NCI-H2029 (cell line): Measurements from ENCODE around the gene OSBPL2.
A peak's percentile ranks its signal among the peaks of the same experiment; 100 is the strongest.

ENCODE experiments used
- DNase-seq: peaks from one replicate; lab custom pipeline; 2025; lab: John Stamatoyannopoulos, UW

Gene OSBPL2

DNA sequence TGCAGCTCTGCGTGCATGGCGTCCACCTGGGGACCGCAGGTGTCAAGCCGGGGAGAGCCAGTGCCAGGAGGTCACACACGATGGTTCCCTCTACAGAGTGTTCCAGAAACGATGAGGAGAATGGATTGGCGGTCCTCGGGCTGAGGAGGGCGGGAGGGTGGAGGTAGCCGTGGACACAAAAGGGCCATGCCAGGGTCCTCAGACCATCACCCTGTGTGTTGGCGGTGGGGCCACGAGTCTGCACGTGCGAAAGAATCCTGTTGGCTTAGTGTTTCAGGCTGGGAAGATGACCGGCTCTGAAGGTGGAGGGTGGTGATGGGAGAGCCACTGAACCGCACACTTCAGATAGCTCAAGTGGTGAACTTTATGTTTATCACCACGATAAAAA lies 31.9 kb upstream of the OSBPL2 start:
- DNase-seq = no peak

DNA sequence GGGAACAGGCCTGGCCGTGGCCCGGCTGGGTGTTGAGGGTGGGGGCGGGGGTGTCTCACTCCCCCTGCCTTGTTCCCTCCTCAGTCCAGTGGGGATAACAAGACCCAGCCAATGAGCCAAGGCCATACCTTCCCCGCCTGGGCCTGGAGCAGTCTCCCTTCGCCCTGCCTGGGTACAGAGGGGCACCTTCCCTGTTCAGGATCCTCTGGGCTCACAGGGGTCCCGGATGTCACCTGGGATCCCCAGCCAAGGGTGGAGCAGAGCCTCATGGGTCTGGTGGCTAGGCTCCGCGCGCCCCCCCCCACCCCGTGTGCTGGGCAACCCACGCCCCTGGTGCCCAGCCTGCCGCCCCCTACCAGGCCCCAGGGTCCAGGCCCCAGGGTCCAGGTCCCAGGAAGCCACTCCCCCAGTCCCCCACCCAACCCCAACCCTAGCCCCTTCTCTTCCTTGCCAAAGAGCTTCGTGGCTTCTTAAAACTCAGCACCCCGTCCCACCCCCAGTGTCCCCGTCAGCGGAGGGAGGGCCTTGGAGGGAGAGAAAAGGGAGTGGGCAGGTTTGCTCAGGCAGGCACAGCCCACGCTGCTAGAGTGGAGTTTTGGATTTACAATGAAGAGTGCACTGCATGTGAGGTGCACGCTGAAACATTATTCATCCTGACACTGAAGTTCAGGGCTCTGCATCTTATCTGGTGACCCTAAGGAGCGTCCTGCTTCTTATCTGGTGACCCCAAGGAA lies 30.1 kb upstream of the OSBPL2 start:
- DNase-seq = no peak

GRCh38 chr20:62208795-62209755 lies 29.2 kb upstream of the OSBPL2 start:
- DNase-seq = peak; percentile 7

DNA sequence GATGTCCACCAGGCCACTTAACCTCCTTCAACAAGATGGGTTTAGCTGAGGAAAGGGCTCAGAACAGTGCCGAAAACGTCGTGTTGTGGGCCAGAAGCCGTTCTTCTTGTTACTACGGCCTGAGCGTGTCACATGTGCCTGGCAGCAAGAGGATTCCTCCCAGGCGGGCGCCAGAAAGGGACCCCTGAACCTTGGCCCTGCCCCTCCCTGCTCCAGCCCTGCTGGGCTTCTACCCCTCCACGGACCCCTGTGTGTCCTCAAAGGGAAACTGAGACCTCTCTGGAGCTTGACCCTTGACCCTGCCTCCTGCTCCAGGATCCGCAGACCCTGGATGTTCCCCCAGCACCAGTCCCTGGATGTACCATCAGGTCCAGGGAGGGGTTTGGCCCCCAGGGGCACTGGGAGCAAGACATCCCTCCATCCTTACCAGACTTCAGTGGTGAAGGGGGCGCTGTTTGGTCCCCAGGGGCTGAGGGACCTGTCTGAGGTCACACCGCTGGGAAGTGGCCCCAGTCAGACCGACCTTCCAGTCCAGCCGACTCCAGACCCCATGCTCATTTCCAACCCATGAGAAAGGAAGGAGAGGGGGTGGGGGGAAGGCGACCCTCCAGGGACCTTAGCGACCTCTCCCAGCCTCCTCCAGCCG lies 28.3 kb upstream of the OSBPL2 start:
- no peak for DNase-seq

DNA sequence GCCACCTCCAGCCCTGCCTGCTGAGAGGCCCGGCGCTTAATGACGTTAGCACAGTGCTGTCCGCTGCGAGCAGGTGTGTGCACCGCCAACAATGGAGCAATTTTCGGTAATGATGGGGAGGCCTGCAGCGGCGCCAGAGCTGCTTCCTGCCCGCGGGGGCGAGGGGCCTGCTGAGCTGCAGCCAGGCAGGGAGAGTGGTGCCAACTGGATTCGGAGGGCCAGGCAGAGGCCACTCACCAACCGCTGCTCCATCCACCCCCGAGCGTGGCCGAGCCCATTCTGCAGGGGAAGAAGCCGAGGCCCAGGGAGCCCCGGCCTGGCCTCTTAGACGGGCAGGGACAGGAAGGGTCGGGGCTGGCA lies 27.8 kb upstream of the OSBPL2 start:
- peak; percentile 30 for DNase-seq

- no peak for DNase-seq
These were observed 27.1 kb upstream of the OSBPL2 start for GRCh38 chr20:62211216-62211615.

- DNase-seq = no peak
These were observed 26.5 kb upstream of the OSBPL2 start for GRCh38 chr20:62211769-62212288.

DNA sequence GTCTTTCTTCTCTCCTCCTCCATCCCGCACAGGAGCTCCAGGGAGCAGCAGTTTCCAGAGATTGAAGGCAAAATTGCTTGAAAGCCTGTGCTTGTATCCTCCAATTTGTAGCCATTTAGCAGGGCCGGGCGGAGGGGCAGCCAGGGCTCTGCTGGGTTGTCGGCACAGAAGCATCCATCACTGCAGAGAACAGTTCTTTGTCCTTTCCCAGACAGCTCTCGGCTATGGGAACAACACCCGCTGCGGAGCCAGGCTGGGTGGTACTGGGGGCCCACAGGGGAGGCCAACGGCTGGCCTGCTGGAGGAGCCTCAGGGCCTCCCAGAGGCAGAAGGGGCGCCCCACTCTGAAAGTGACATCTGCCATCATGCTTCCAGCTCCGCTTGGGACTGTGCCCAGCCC lies 26.0 kb upstream of the OSBPL2 start:
- no peak for DNase-seq

DNA sequence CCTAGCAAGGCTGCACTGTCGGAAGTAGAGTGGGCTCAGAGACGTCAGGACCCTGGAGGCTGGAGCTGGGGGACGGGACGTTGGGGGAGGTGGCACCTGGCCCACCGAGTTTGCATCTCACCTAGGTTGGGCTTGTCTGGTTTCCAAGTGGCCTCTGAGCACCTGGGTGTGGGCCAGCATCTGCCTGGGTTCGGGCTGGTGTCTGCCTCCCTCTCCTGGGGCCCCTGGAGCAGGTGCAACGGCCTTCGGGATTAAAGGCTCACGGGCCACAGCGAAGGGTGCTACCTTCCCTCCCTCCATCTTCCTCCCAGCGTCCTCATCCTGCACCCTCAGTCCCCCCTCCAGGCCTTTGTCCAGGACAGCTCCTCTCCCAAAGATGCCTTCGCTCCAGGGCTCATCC lies 24.3 kb upstream of the OSBPL2 start:
- DNase-seq = peak; percentile 46

GRCh38 chr20:62215020-62215990 lies 23.0 kb upstream of the OSBPL2 start:
- no peak for DNase-seq

DNA sequence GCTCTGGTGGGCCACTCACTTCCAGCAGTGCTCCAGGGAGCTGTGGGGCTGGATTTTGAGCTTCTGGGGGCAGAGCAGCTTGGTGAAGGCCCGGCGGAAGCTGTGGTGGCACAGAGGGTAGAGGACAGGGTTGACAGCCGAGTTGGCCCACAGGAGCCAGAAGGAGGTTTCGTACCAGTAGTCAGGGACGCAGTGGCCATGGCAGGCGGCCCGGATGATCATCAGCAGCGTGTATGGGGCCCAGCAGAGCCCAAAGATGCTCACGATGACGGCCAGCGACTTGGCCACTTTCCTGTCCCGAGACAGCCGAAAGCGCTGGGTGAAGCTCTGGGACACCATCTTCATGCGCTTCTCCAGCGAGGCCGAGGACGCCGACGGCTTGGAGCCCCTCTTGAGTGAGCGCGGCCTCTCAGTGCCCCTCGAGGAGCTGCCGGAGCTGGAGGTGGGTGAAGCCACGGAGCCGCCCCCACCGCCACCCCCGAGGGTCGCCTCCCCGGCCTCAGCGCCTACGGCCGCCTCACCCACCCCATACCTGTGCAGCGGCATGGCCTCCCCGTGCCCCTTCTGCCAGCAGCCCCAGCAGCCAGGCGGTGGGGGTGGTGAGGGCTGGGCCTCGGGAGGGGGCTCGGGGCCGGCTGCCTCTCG lies 22.2 kb upstream of the OSBPL2 start:
- no peak for DNase-seq

DNA sequence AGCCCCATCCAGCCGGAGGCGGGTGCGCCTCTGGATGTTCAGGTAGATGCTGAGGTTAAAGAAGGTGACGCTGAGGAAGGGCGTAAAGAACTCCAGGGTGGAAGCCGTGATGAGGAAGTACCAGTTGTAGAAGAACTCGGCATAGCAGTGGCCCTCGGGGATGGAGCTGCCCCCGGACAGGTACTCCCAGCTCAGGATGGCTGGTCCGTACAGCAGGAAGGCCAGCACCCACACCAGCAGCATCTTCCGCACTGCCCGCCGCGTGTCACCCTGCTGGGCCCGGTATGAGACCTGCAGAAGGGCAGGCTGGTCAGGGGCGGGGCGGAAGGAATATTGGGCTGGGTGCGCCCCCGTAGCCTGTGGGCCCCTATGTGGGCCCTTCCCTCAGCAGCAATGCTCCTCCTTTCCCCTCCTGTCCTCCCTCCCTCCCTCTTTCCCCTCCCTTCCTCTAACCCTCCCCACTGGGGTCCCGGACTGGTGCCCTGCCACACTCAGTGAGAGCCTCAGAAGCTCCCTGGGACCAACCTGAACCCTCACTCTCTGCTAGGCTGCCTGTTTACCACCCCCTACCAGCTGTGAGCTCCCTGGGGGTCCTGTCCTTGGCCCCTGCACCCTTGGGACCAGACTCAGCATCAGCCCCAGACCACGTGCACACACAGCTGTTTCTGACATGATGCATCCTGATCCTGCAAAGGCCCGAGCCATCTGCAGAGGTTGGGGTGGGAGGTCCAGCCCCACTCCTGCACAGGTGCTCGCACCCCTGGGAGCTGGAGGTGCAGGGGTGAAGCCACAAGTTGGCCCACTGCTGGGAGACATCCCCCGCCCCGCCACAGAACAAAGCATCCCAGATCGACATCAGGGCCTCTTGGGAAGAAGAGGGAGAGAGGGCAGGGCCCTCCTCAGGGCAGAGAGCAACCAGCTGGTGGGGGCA lies 21.4 kb upstream of the OSBPL2 start:
- no peak for DNase-seq

GRCh38 chr20:62217913-62218773 lies 20.2 kb upstream of the OSBPL2 start:
- no peak for DNase-seq

- DNase-seq = peak; percentile 9
These were observed 19.0 kb upstream of the OSBPL2 start for GRCh38 chr20:62219101-62219991.

DNA sequence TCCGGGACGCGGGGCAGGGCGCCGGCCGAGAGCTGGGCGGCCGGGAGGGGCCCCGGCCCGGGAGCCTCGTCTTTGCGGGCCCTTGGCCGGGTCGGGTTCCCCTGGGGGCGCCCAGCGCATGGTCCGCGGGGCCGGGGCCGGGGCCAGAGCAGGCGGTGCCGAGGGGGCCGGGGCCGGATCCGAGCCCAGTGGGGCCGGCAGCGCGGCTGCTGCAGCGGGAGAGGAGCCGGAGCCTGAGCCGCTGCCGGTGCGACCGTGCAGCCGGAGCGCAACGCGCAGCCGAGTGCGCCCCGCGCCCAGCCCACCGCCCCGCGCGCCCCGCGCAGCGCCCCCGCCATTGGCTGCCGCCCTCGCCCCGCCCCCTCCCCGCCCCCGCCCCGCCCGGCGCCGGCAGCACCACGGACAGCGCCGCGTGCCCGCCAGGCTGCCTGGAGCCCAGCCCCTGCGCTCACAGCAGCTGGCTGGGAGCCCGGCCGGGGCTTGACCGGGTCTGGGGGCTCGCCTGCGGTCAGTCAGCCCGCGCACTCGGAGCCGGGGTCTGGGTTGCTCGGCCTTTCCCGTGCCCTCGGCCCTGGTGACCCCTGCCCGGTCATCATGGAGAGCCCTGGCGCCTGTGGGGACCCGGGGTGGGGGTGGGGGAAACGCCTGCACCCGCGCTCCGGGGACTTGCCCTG lies 18.2 kb upstream of the OSBPL2 start, which contains the start of gene HRH3:
TSS of gene HRH3 (minus strand) at position 287 of the 674 bp plus-strand sequence. CDS start 308 bp downstream, outside the sequence.
- no peak for DNase-seq

GRCh38 chr20:62220666-62221568 lies 17.4 kb upstream of the OSBPL2 start:
- no peak for DNase-seq
